ENCODE measurements around the gene UQCC3. TPM values are rescaled to one million over a fixed set of nuclear protein-coding genes. Genes with fewer than 3 reads are reported as not detected.
A peak's percentile ranks its signal among the peaks of the same experiment; 100 is the strongest.

Gene UQCC3
- total RNA-seq, 6 donors from 2014 or later: 5.0 to 12.6 (median 6.7) TPM

- ATAC-seq (ENCODE audit: low FRiP score in 2 of 2): peak; percentile 72 to 78
- TF ChIP-seq CTCF (IDR thresholded peaks at IDR 0.05): no peak
- no peak for TF ChIP-seq POLR2AphosphoS5 (IDR thresholded peaks at IDR 0.05)
- no peak for TF ChIP-seq POLR2A (IDR thresholded peaks at IDR 0.05)
- TF ChIP-seq EP300 (IDR thresholded peaks at IDR 0.05): no peak
- Histone ChIP-seq H3K4me1 (peaks cover 28 to 44% (median 34%) of the 10 kb centered on the region in 4 donors), H3K9me3 (no peaks in the 10 kb centered on the region), H3K4me3 (peak overlapping the region; percentile 14 to 95 (median 72)), H3K27ac (peak overlapping the region; percentile 77 to 97 (median 90)), H3K27me3 (no peaks in the 10 kb centered on the region), H3K36me3 (peaks cover 3 to 24% (median 13%) of the 10 kb centered on the region in 4 donors)
- DNase-seq: peak in 1 of 2 donors; percentile 46
- 3 to 8% methylated on average over 16 to 39 of the region's 39 CpGs for WGBS, 2 donors
These were observed 5.7 kb upstream of the UQCC3 start for GRCh38 chr11:62665599-62666258.

- Histone ChIP-seq H3K4me3 (peak overlapping the region in 3 of 4 donors; percentile 60 to 95 (median 84)), H3K27ac (peak overlapping the region; percentile 77 to 97 (median 90)), H3K36me3 (peaks cover 3 to 23% (median 13%) of the 10 kb centered on the region in 4 donors), H3K4me1 (peaks cover 31 to 49% (median 37%) of the 10 kb centered on the region in 4 donors), H3K9me3 (no peaks in the 10 kb centered on the region), H3K27me3 (no peaks in the 10 kb centered on the region)
- 55 to 57% methylated on average over 14 to 16 of the region's 16 CpGs for WGBS, 2 donors
- ATAC-seq (ENCODE audit: low FRiP score in 2 of 2) (no peak), DNase-seq (no peak)
- no peak for TF ChIP-seq EP300 (IDR thresholded peaks at IDR 0.05)
- no peak for TF ChIP-seq POLR2AphosphoS5 (IDR thresholded peaks at IDR 0.05)
- no peak for TF ChIP-seq POLR2A (IDR thresholded peaks at IDR 0.05)
- TF ChIP-seq CTCF (IDR thresholded peaks at IDR 0.05): no peak
These were observed 5.1 kb upstream of the UQCC3 start for GRCh38 chr11:62666259-62666926.

GRCh38 chr11:62667460-62667859 is 4.0 kb upstream of the UQCC3 start:
- DNase-seq (no peak), ATAC-seq (ENCODE audit: low FRiP score in 2 of 2) (no peak)
- no peak for TF ChIP-seq POLR2AphosphoS5 (IDR thresholded peaks at IDR 0.05)
- TF ChIP-seq EP300 (IDR thresholded peaks at IDR 0.05): no peak
- no peak for TF ChIP-seq CTCF (IDR thresholded peaks at IDR 0.05)
- TF ChIP-seq POLR2A (IDR thresholded peaks at IDR 0.05): no peak
- Histone ChIP-seq H3K36me3 (peaks cover 3 to 13% (median 8%) of the 10 kb centered on the region in 4 donors), H3K9me3 (no peaks in the 10 kb centered on the region), H3K4me3 (peak overlapping the region in 1 of 4 donors; percentile 60), H3K27me3 (no peaks in the 10 kb centered on the region), H3K27ac (no peak overlapping the region), H3K4me1 (peaks cover 34 to 55% (median 40%) of the 10 kb centered on the region in 4 donors)
- WGBS, 2 donors: 82 to 86% methylated on average over 2 of the region's 2 CpGs

- 78 to 89% methylated on average over 3 to 4 of the region's 4 CpGs for WGBS, 2 donors
- no peak for ATAC-seq (ENCODE audit: low FRiP score in 2 of 2)
- Histone ChIP-seq H3K4me1 (peaks cover 35 to 55% (median 42%) of the 10 kb centered on the region in 4 donors), H3K27me3 (no peaks in the 10 kb centered on the region), H3K9me3 (no peaks in the 10 kb centered on the region), H3K4me3 (no peak overlapping the region), H3K27ac (peak overlapping the region in 1 of 4 donors; percentile 7), H3K36me3 (peaks cover 3 to 18% (median 6%) of the 10 kb centered on the region in 4 donors)
- no peak for DNase-seq
- no peak for TF ChIP-seq CTCF (IDR thresholded peaks at IDR 0.05)
These were observed 1.9 kb upstream of the UQCC3 start for GRCh38 chr11:62669420-62670161.
